Kidney (tissue), 14 donors: ENCODE measurements around the gene SARM1. TPM values are rescaled to one million over a fixed set of nuclear protein-coding genes. Genes with fewer than 3 reads are reported as not detected.

Experiments
- DNase-seq, 5 donors: peaks; one replicate each; pipeline ENCODE4 v3.0.0-alpha.2; 2013 to 2020
- FAIRE-seq: peaks from 2 replicates; lab custom pipeline; 2012; peaks lifted over from hg19 to GRCh38; lab: Jason Lieb, UNC
- H3K27ac ChIP-seq, 2 donors: one replicate each; pipeline ENCODE4 v1.7.0; 2013; ENCODE audit warnings: low read depth in 2 of 2, low read length in 2 of 2, inconsistent platforms in 1 of 2
- H3K27me3 ChIP-seq: one replicate; pipeline ENCODE4 v1.7.1; 2013; ENCODE audit warnings: low read length, inconsistent platforms; ENCODE audit not compliant: control insufficient read depth, insufficient read depth
- H3K36me3 ChIP-seq, 3 donors: one replicate each; pipeline versions ENCODE4 v1.7.0 to v1.7.1; 2013; ENCODE audit warnings: low read length in 3 of 3, control low read depth in 1 of 3, inconsistent platforms in 1 of 3; ENCODE audit not compliant: insufficient read depth in 3 of 3, control insufficient read depth in 2 of 3
- H3K4me1 ChIP-seq, 3 donors: one replicate each; pipeline versions ENCODE4 v1.7.0 to v1.7.1; 2013; ENCODE audit warnings: low read length in 3 of 3, inconsistent platforms in 1 of 3, low read depth in 1 of 3; ENCODE audit not compliant: control insufficient read depth in 2 of 3, insufficient read depth in 2 of 3
- H3K4me3 ChIP-seq, 3 donors: one replicate each; pipeline versions ENCODE4 v1.7.0 to v1.8.1; 2013; ENCODE audit warnings: low read length in 3 of 3, control low read depth in 1 of 3, inconsistent platforms in 1 of 3
- H3K9ac ChIP-seq, 3 donors: one replicate each; pipeline versions ENCODE4 v1.7.0 to v1.7.1; 2013; ENCODE audit warnings: low read length in 3 of 3, control low read depth in 1 of 3, inconsistent platforms in 1 of 3
- H3K9me3 ChIP-seq, 3 donors: one replicate each; pipeline versions ENCODE4 v1.7.0 to v1.7.1; 2013; ENCODE audit warnings: low read length in 3 of 3, control low read depth in 1 of 3, inconsistent platforms in 1 of 3; ENCODE audit not compliant: control insufficient read depth in 2 of 3, insufficient read depth in 1 of 3
- CTCF ChIP-seq: IDR thresholded peaks from 3 replicates; pipeline ENCODE4 v1.5.1; 2012; ENCODE audit warnings: mild to moderate bottlenecking, moderate library complexity, borderline replicate concordance; ENCODE audit not compliant: insufficient read depth; ENCODE audit errors: extremely low read depth
- intact Hi-C: fragments of 100-400 bp; cut with DNase I; formaldehyde crosslinking; loops from one replicate; pipeline ENCODE4 v1.11.1; 2022
- polyA plus RNA-seq: library from polyadenylated mRNA; stranded (reverse); fragments of 350-450 nt; fragmentation: Illumina TruSeq; extraction: RNeasy Lipid Tissue Mini Kit (QIAGEN cat#74804); gene quantifications from one replicate; pipeline ENCODE4 v1.2.3, GENCODE V29; 2014; ENCODE audit warnings: low read depth, low replicate concordance; ENCODE audit not compliant: insufficient read depth
- total RNA-seq: library from RNA; stranded (reverse); fragmentation: NEBNext Ultra II Directional; extraction: Animal tissue kit (Norgen Biotek cat#: 25700); gene quantifications from one replicate; pipeline ENCODE4 v1.2.1, GENCODE V29; 2021
- donor health status: control.
- donor health status: control.
- donor health status: control.
- donor health status: control.
- donor health status: control.
- donor health status: DM: yes; HTN: yes; CAD: no.
- donor health status: Normal renal cell carcinoma (clear cell type).

SARM1 gene
- total and polyA plus RNA-seq, 2 donors from 2014 or later: 10.4 to 23.8 TPM

DNA sequence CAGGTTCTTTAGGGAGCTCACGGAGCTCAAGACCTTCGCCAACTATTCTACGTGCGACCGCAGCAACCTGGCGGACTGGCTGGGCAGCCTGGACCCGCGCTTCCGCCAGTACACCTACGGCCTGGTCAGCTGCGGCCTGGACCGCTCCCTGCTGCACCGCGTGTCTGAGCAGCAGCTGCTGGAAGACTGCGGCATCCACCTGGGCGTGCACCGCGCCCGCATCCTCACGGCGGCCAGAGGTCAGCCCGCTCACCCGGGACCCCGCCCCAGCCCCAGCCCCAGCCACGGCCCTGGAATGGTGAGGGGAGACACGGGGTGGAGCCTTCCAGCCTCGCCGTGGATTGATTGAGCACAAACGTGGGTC, 13.5 kb downstream of the SARM1 start:
- Histone ChIP-seq H3K9ac (peak overlapping the region in 2 of 3 donors; percentile 9 to 68), H3K27me3 (peaks cover 2% of the 10 kb centered on the region), H3K4me3 (peak overlapping the region; percentile 57 to 81 (median 75)), H3K4me1 (peaks cover 0 to 16% (median 0%) of the 10 kb centered on the region in 3 donors), H3K27ac (peak overlapping the region; percentile 40 to 65), H3K36me3 (peaks cover 2 to 12% (median 8%) of the 10 kb centered on the region in 3 donors), H3K9me3 (no peaks in the 10 kb centered on the region)
- FAIRE-seq: no peak
- intact Hi-C loops: no loop called here
- no peak for DNase-seq
- no peak for TF ChIP-seq CTCF

DNA sequence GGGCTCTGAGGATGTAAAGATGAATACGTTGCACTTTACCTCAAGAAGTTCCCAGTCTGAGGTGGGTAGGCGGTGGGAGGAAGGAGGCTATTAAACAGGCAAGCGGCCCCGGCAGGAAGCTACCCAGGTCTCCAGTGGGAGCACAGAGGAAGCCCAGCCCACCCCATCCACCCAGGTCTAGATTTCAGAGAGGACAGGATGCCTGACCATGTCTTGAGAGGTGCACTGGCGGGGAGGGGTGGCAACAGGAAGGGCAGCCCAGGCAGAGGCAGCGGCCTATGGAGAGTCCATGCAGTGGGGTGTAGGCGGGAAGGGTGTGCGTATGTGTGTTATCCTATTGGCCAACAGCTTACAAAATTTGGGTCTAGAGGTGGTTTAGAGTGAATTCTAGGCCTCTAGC, 13.9 kb downstream of the SARM1 start:
- no peak overlapping the region for H3K9ac ChIP-seq
- intact Hi-C loops: no loop called here
- H3K9me3 ChIP-seq: no peaks in the 10 kb centered on the region
- FAIRE-seq: no peak
- DNase-seq: no peak
- no peak for TF ChIP-seq CTCF
- H3K27ac ChIP-seq: no peak overlapping the region
- peaks cover under 1% of the 10 kb centered on the region for H3K27me3 ChIP-seq
- peaks cover 2 to 15% (median 8%) of the 10 kb centered on the region in 3 donors for H3K36me3 ChIP-seq
- H3K4me1 ChIP-seq: peaks cover 0 to 16% (median 0%) of the 10 kb centered on the region in 3 donors
- peak overlapping the region in 2 of 3 donors; percentile 33 to 81 for H3K4me3 ChIP-seq

DNA sequence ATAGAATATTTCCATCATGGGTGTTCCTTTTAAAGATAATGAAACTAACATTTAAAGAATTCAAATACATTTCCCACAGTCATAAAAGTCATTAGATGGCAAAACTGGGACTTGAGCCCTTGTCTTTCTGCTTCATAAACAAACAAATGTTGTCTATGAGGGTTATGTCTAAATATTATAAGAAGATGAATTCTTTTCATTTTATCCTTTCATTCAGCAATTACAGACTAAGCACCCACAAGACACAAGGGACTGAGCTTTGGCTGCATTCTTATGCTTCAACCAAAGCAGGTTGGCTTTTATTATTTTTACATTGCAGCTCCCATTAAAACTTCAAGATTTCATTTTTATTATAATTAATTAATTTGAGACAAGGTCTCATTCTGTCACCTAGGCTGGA, 14.9 kb downstream of the SARM1 start:
- no peaks in the 10 kb centered on the region for H3K9me3 ChIP-seq
- no peak for FAIRE-seq
- no peak for DNase-seq
- no peaks in the 10 kb centered on the region for H3K27me3 ChIP-seq
- no peak for TF ChIP-seq CTCF
- H3K36me3 ChIP-seq: peaks cover 6 to 22% (median 15%) of the 10 kb centered on the region in 3 donors
- H3K4me1 ChIP-seq: peaks cover 0 to 11% (median 0%) of the 10 kb centered on the region in 3 donors
- no peak overlapping the region for H3K9ac ChIP-seq
- H3K4me3 ChIP-seq: no peak overlapping the region
- no peak overlapping the region for H3K27ac ChIP-seq
- intact Hi-C loops: no loop called here

- Histone ChIP-seq H3K27me3 (no peaks in the 10 kb centered on the region), H3K27ac (no peak overlapping the region), H3K36me3 (peaks cover 6 to 22% (median 17%) of the 10 kb centered on the region in 3 donors), H3K9ac (no peak overlapping the region), H3K4me3 (no peak overlapping the region), H3K4me1 (peaks cover 0 to 8% (median 0%) of the 10 kb centered on the region in 3 donors), H3K9me3 (no peaks in the 10 kb centered on the region)
- TF ChIP-seq CTCF: no peak
- DNase-seq: no peak
- FAIRE-seq: no peak
- intact Hi-C loops: no loop called here
Measured at GRCh38 chr17:28388106-28388505, 16.6 kb downstream of the SARM1 start.
